Liver (tissue), 9 donors: ENCODE measurements around the gene CNTN2. TPM values are rescaled to one million over a fixed set of nuclear protein-coding genes. Genes with fewer than 3 reads are reported as not detected.
A peak's percentile ranks its signal among the peaks of the same experiment; 100 is the strongest.

ENCODE experiments used
- DNase-seq: peaks from one replicate; pipeline ENCODE4 v3.0.0-alpha.2; 2017; ENCODE audit warnings: low spot score
- H3K27ac ChIP-seq, 2 donors: one replicate each; pipeline ENCODE4 v1.7.0; 2013; ENCODE audit warnings: inconsistent platforms in 2 of 2, low read length in 2 of 2, control low read depth in 1 of 2, low read depth in 1 of 2, mild to moderate bottlenecking in 1 of 2
- H3K27me3 ChIP-seq, 4 donors: one replicate each; pipeline versions ENCODE4 v1.6.1 to v1.7.0; 2013; ENCODE audit warnings: low read length in 3 of 4, inconsistent platforms in 1 of 4, mild to moderate bottlenecking in 1 of 4, moderate library complexity in 1 of 4; ENCODE audit not compliant: control insufficient read depth in 4 of 4, insufficient read depth in 4 of 4
- H3K36me3 ChIP-seq, 4 donors: one replicate each; pipeline versions ENCODE4 v1.6.1 to v1.7.0; 2013; ENCODE audit warnings: low read length in 3 of 4, mild to moderate bottlenecking in 3 of 4, low read depth in 1 of 4, moderate library complexity in 1 of 4; ENCODE audit not compliant: control insufficient read depth in 4 of 4, insufficient read depth in 3 of 4
- H3K4me1 ChIP-seq, 4 donors: one replicate each; pipeline versions ENCODE4 v1.6.1 to v1.7.0; 2013; ENCODE audit warnings: low read length in 3 of 4, mild to moderate bottlenecking in 3 of 4, moderate library complexity in 1 of 4; ENCODE audit not compliant: control insufficient read depth in 4 of 4, insufficient read depth in 4 of 4
- H3K4me3 ChIP-seq, 3 donors: one replicate each; pipeline versions ENCODE4 v1.6.1 to v1.7.0; 2013; ENCODE audit warnings: low read length in 3 of 3, control low read depth in 1 of 3, low read depth in 1 of 3, mild to moderate bottlenecking in 1 of 3
- H3K9ac ChIP-seq, 2 donors: one replicate each; pipeline ENCODE4 v1.7.0; 2013; ENCODE audit warnings: low read length in 2 of 2, mild to moderate bottlenecking in 2 of 2, moderate library complexity in 2 of 2, control low read depth in 1 of 2, low read depth in 1 of 2
- H3K9me3 ChIP-seq, 4 donors: one replicate each; pipeline versions ENCODE4 v1.6.1 to v1.7.0; 2013; ENCODE audit warnings: low read length in 3 of 4; ENCODE audit not compliant: control insufficient read depth in 4 of 4
- FOXA1 ChIP-seq: IDR thresholded peaks from 2 replicates; pipeline ENCODE4 v1.6.1; 2016; ENCODE audit warnings: antibody characterized with exemption
- FOXA2 ChIP-seq: IDR thresholded peaks from 2 replicates; pipeline ENCODE4 v1.6.1; 2016; ENCODE audit warnings: antibody characterized with exemption
- HNF4A ChIP-seq, 2 donors: conservative IDR thresholded peaks; 2 replicates each; pipeline ENCODE4 v1.6.1; 2016; ENCODE audit warnings: antibody characterized with exemption in 2 of 2, mild to moderate bottlenecking in 2 of 2
- HNF4G ChIP-seq: IDR thresholded peaks from 2 replicates; pipeline ENCODE4 v1.6.1; 2016; ENCODE audit warnings: antibody characterized with exemption
- NR2F2 ChIP-seq: IDR thresholded peaks from 2 replicates; pipeline ENCODE4 v1.6.1; 2016; ENCODE audit warnings: antibody characterized with exemption
- SP1 ChIP-seq: IDR thresholded peaks from 2 replicates; pipeline ENCODE4 v1.6.1; 2018; ENCODE audit warnings: antibody characterized with exemption, mild to moderate bottlenecking
- TAF1 ChIP-seq: conservative IDR thresholded peaks from 2 replicates; pipeline ENCODE4 v1.6.1; 2016; ENCODE audit warnings: antibody characterized with exemption, mild to moderate bottlenecking
- WGBS: extraction: QIAGEN DNeasy Blood & Tissue Kit; methylation state at CpG from one replicate; pipeline ENCODE4 v1.1.7; 2013; 5-methylcytosine and 5-hydroxymethylcytosine counted together
- polyA plus RNA-seq, 2 donors: library from polyadenylated mRNA; stranded (reverse) in 1 of 2; unstranded in 1 of 2; fragments of 200-250 nt in 1 of 2; fragments of >200 nt in 1 of 2; fragmentation: Nextera tagmentation in 1 of 2; extraction: Ambion mirVana in 1 of 2; gene quantifications; one replicate each; pipeline versions ENCODE4 v1.2.1 to v1.2.3, GENCODE V29; 2013 to 2015
- total RNA-seq, 2 donors: library from RNA; depleted of rRNA; stranded (reverse); fragments of >200 nt; gene quantifications; one replicate each; pipeline ENCODE4 v1.2.3, GENCODE V29; 2014
- TF ChIP-seq, protein P1 (sequence below): IDR thresholded peaks from 2 replicates; pipeline ENCODE4 v1.6.1; 2016; ENCODE audit warnings: antibody characterized with exemption, mild to moderate bottlenecking
- TF ChIP-seq, protein P2 (sequence below): IDR thresholded peaks from 2 replicates; pipeline ENCODE4 v1.6.1; 2016; ENCODE audit warnings: antibody characterized with exemption
- TF ChIP-seq, protein P3 (sequence below): fragments of 150-350 bp; IDR thresholded peaks from 2 replicates; pipeline ENCODE4 v1.5.1; 2017; ENCODE audit warnings: improper control_type of control experiment, low read depth, low read length; ENCODE audit not compliant: missing input control
- donor health status: healthy.
- donor health status: healthy.
- donor health status: healthy.
- donor health status: healthy.
- donor health status: healthy.

Gene CNTN2
- total and polyA plus RNA-seq, 4 donors = 0.05 to 0.25 (median 0.17) TPM

DNA sequence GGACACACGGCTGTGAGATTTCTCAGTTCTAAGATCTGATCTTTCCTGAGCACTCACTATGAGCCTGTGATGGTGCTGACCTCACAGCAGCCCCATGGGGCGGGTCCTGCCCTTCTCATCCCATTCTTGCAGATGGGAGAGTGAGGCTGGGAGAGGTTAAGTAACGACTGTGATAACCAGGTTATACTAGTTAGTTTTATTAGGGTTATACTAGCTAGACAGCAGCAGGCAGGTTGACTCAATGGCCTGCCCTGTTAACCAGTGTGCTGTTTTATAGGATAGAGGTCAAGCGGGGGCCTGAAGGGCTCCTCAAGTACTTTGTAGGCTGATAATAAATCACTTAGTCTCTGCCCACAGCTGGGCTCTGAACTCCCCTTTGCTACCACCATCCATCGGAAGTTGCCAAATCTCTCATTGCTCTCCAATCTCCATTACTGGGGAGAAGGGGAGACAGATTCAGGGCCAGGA is 4.8 kb downstream of the CNTN2 start (continued):
- TF ChIP-seq, protein P1, sequence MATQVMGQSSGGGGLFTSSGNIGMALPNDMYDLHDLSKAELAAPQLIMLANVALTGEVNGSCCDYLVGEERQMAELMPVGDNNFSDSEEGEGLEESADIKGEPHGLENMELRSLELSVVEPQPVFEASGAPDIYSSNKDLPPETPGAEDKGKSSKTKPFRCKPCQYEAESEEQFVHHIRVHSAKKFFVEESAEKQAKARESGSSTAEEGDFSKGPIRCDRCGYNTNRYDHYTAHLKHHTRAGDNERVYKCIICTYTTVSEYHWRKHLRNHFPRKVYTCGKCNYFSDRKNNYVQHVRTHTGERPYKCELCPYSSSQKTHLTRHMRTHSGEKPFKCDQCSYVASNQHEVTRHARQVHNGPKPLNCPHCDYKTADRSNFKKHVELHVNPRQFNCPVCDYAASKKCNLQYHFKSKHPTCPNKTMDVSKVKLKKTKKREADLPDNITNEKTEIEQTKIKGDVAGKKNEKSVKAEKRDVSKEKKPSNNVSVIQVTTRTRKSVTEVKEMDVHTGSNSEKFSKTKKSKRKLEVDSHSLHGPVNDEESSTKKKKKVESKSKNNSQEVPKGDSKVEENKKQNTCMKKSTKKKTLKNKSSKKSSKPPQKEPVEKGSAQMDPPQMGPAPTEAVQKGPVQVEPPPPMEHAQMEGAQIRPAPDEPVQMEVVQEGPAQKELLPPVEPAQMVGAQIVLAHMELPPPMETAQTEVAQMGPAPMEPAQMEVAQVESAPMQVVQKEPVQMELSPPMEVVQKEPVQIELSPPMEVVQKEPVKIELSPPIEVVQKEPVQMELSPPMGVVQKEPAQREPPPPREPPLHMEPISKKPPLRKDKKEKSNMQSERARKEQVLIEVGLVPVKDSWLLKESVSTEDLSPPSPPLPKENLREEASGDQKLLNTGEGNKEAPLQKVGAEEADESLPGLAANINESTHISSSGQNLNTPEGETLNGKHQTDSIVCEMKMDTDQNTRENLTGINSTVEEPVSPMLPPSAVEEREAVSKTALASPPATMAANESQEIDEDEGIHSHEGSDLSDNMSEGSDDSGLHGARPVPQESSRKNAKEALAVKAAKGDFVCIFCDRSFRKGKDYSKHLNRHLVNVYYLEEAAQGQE = no peak
- no peak for TF ChIP-seq NR2F2
- TF ChIP-seq FOXA1 = no peak
- no peak for TF ChIP-seq HNF4A (conservative IDR thresholded peaks at IDR 0.05)

DNA sequence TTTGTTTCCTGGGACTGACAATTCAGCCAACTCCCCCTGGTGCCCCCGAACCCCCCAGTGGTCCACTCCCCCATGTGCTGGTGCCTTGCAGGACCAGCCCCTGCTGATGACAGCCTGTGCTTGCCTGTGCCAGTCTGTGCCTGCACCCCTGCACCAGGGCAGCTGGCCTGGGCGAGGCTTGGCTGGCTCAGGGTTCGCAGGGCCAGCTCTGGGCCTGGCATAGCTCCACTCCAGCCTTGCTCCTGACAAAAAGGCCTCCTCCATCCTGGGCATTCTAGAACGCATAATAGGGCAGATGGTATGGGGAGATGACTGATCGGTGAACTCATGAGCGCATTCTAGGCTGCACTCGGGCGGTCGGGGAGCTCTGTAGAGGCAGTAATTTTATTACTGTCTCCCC is 5.4 kb downstream of the CNTN2 start:
- H3K9ac ChIP-seq = no peak overlapping the region
- no peak for DNase-seq
- no peaks in the 10 kb centered on the region for H3K27me3 ChIP-seq

DNA sequence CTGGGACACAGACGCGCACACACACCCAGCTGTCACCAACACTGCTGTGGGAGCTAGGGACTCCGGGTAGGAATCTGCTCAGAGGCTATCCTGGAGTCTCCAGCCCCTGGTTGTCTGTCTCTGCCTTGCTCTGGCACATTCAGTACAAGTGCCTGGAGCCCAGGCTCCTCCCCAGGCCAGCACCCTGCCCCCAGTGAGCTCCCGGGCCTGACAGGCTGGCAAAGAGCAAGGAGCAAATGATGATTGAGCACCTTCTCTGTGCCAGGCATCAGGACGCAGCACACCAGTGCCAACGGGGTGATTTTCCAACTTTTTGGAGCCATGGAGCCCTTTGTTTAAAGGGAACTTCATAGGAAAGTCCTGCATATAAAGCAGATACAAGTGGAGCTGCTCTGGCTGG is 6.5 kb downstream of the CNTN2 start:
- WGBS = 57% methylated on average over 6 of the region's 6 CpGs
- Histone ChIP-seq H3K36me3 (no peaks in the 10 kb centered on the region), H3K4me3 (no peak overlapping the region), H3K27me3 (no peaks in the 10 kb centered on the region), H3K4me1 (peaks cover 0 to 9% (median 2%) of the 10 kb centered on the region in 4 donors), H3K9ac (no peak overlapping the region), H3K9me3 (no peaks in the 10 kb centered on the region), H3K27ac (no peak overlapping the region)
- TF ChIP-seq HNF4A (conservative IDR thresholded peaks at IDR 0.05) = peak in 1 of 2 donors; percentile 58
- TF ChIP-seq, protein P2, sequence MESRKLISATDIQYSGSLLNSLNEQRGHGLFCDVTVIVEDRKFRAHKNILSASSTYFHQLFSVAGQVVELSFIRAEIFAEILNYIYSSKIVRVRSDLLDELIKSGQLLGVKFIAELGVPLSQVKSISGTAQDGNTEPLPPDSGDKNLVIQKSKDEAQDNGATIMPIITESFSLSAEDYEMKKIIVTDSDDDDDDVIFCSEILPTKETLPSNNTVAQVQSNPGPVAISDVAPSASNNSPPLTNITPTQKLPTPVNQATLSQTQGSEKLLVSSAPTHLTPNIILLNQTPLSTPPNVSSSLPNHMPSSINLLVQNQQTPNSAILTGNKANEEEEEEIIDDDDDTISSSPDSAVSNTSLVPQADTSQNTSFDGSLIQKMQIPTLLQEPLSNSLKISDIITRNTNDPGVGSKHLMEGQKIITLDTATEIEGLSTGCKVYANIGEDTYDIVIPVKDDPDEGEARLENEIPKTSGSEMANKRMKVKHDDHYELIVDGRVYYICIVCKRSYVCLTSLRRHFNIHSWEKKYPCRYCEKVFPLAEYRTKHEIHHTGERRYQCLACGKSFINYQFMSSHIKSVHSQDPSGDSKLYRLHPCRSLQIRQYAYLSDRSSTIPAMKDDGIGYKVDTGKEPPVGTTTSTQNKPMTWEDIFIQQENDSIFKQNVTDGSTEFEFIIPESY = no peak
- no peak for DNase-seq

More for the DNA sequence above, 5.4 kb downstream of the CNTN2 start:
- Histone ChIP-seq H3K9me3 (no peaks in the 10 kb centered on the region), H3K4me1 (peaks cover 0 to 9% (median 2%) of the 10 kb centered on the region in 4 donors), H3K4me3 (no peak overlapping the region), H3K36me3 (no peaks in the 10 kb centered on the region), H3K27ac (no peak overlapping the region)
- TF ChIP-seq TAF1 (no peak), SP1 (no peak), HNF4G (no peak), NR2F2 (no peak), FOXA2 (no peak)
- TF ChIP-seq, protein P3, sequence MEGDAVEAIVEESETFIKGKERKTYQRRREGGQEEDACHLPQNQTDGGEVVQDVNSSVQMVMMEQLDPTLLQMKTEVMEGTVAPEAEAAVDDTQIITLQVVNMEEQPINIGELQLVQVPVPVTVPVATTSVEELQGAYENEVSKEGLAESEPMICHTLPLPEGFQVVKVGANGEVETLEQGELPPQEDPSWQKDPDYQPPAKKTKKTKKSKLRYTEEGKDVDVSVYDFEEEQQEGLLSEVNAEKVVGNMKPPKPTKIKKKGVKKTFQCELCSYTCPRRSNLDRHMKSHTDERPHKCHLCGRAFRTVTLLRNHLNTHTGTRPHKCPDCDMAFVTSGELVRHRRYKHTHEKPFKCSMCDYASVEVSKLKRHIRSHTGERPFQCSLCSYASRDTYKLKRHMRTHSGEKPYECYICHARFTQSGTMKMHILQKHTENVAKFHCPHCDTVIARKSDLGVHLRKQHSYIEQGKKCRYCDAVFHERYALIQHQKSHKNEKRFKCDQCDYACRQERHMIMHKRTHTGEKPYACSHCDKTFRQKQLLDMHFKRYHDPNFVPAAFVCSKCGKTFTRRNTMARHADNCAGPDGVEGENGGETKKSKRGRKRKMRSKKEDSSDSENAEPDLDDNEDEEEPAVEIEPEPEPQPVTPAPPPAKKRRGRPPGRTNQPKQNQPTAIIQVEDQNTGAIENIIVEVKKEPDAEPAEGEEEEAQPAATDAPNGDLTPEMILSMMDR = no peak
- TF ChIP-seq, protein P2 = no peak
- 87% methylated on average over 9 of the region's 9 CpGs for WGBS
